SKM-1 (cell line): Measurements from ENCODE around the gene ARRB1.
A peak's percentile ranks its signal among the peaks of the same experiment; 100 is the strongest.
"Not testable (repeated sequence)": the region's sequence is repeated elsewhere in the genome, so short reads cannot be mapped to it uniquely, and the experiment has no call there.

Source experiments
- DNase-seq: peaks from one replicate; lab custom pipeline; 2025; ENCODE audit not compliant: unreplicated experiment; lab: John Stamatoyannopoulos, UW

The ARRB1 gene

GRCh38 chr11:75344761-75345454, 6.6 kb downstream of the ARRB1 start:
- no peak for DNase-seq

- DNase-seq: no peak
Observed at GRCh38 chr11:75344186-75344585, 7.3 kb downstream of the ARRB1 start.

GRCh38 chr11:75342966-75343870, 8.2 kb downstream of the ARRB1 start:
- DNase-seq: no peak

GRCh38 chr11:75342231-75342918, 9.1 kb downstream of the ARRB1 start:
- no peak for DNase-seq

GRCh38 chr11:75341612-75342011, 9.8 kb downstream of the ARRB1 start:
- no peak for DNase-seq

GRCh38 chr11:75339685-75340409, 11.6 kb downstream of the ARRB1 start:
- DNase-seq: peak; percentile 38

- DNase-seq: no peak
Observed at GRCh38 chr11:75338516-75339208, 12.8 kb downstream of the ARRB1 start.

- DNase-seq: no peak
Observed at GRCh38 chr11:75337195-75337654, 14.2 kb downstream of the ARRB1 start.

GRCh38 chr11:75334976-75335375, 16.5 kb downstream of the ARRB1 start:
- DNase-seq: no peak

GRCh38 chr11:75334402-75334891, 17.0 kb downstream of the ARRB1 start:
- no peak for DNase-seq

GRCh38 chr11:75333807-75334140, 17.7 kb downstream of the ARRB1 start:
- DNase-seq: no peak

- DNase-seq: no peak
Observed at GRCh38 chr11:75333022-75333806, 18.2 kb downstream of the ARRB1 start.

- not testable (repeated sequence) for DNase-seq
Observed at GRCh38 chr11:75331761-75332160, 19.7 kb downstream of the ARRB1 start.

GRCh38 chr11:75331304-75331703, 20.2 kb downstream of the ARRB1 start:
- not testable (repeated sequence) for DNase-seq

GRCh38 chr11:75330886-75331285, 20.6 kb downstream of the ARRB1 start:
- DNase-seq: not testable (repeated sequence)

GRCh38 chr11:75330291-75330690, 21.2 kb downstream of the ARRB1 start:
- no peak for DNase-seq

- no peak for DNase-seq
Observed at GRCh38 chr11:75328426-75329277, 22.8 kb downstream of the ARRB1 start.

- DNase-seq: no peak
Observed at GRCh38 chr11:75326439-75326810, 25.0 kb downstream of the ARRB1 start.
